Measurements from ENCODE around the gene CA11. TPM values are rescaled to one million over a fixed set of nuclear protein-coding genes. Genes with fewer than 3 reads are reported as not detected.

CA11 gene
- total and polyA plus RNA-seq, 2 of the 8 experiments (the other 6 are each of a cell fraction or from before 2014, with no cell fraction given): 51.7 to 71.4 TPM

GRCh38 chr19:48674216-48674809 lies 28.3 kb upstream of the CA11 start:
- no peak overlapping the region for H3K27ac ChIP-seq (ENCODE audit: low read depth, low read length)
- no peak overlapping the region for H3K14ac ChIP-seq (ENCODE audit: insufficient read length)
- H2BK12ac ChIP-seq (ENCODE audit: low read depth, low read length): peak overlapping the region; percentile 92; the same call in 1 of the 2 replicates
- FAIRE-seq (no peak), DNase-seq (ENCODE audit: low read depth in 1 of 2, low spot score in 2 of 2) (peak in 1 of 2 experiments; percentile 58)
- H3K9ac ChIP-seq (replicated peaks in 1 of 4; ENCODE audit: extremely low read depth in 1 of 4, low read depth in 3 of 4, low read length in 3 of 4): no peak overlapping the region
- no peaks in the 10 kb centered on the region for H3K79me1 ChIP-seq (ENCODE audit: low read depth, low read length)
- ChIA-PET CTCF (ENCODE audit: partially characterized antibody) (interaction anchor here (0.7 to 5.8 kb wide), 30 partner anchors 9 to 170 kb away, joined by 3 to 59 read pairs (median 5); partner anchors contain the start of genes CA11 and FUT2), POLR2A (ENCODE audit: partially characterized antibody) (interaction anchor here (0.6 to 2.6 kb wide), 13 partner anchors 10 to 114 kb away, joined by 3 to 16 read pairs (median 3); partner anchors contain the start of genes CA11, FGF21 and FUT2)
- H4K8ac ChIP-seq (ENCODE audit: extremely low read depth, insufficient read depth, low read length): no peak overlapping the region
- H3K23ac ChIP-seq (ENCODE audit: insufficient read length): no peak overlapping the region
- H4K5ac ChIP-seq (ENCODE audit: insufficient read length, low read depth, low read length): no peak overlapping the region
- H2AFZ ChIP-seq (ENCODE audit: low read length): 0 out of 2 replicates have a peak overlapping the region, but pooled peaks have one; percentile 24
- no peaks in the 10 kb centered on the region for H3K36me3 ChIP-seq (ENCODE audit: control insufficient read depth in 2 of 4, insufficient read depth in 4 of 4, low read length in 3 of 4)
- peak overlapping the region; percentile 95; the same call in 1 of the 2 replicates for H2AK5ac ChIP-seq (ENCODE audit: low read depth, low read length)
- H3K4me3 ChIP-seq (ENCODE audit: extremely low read depth in 1 of 4, insufficient read depth in 2 of 4, low read depth in 3 of 4, low read length in 4 of 4): peak overlapping the region in 2 of 4 experiments; percentile 1 to 15; a peak in 2 of 8 replicates
- peaks cover 0 to 5% (median 3%) of the 10 kb centered on the region in 4 experiments; a peak in 2 of 7 replicates for H3K27me3 ChIP-seq (replicated peaks in 1 of 4; ENCODE audit: control insufficient read depth in 3 of 4, extremely low read depth in 1 of 4, insufficient read depth in 3 of 4, low read length in 3 of 4)
- H3K23me2 ChIP-seq (ENCODE audit: low read depth, low read length): peaks cover 18% of the 10 kb centered on the region; the same call in 1 of the 2 replicates
- H4K91ac ChIP-seq (replicated peaks; ENCODE audit: insufficient read length, low read length): peak overlapping the region; percentile 5
- peak overlapping the region; percentile 99; the same call in 1 of the 2 replicates for H2BK20ac ChIP-seq (ENCODE audit: low read length)
- H2BK120ac ChIP-seq (replicated peaks; ENCODE audit: low read depth, low read length): peak overlapping the region; percentile 74
- TF ChIP-seq FOSL1 (IDR thresholded peaks at IDR 0.05; ENCODE audit: insufficient read depth, low read depth, low read length): no peak
- TF ChIP-seq SIRT6 (IDR thresholded peaks at IDR 0.05; ENCODE audit: low read length): no peak
- 0 out of 2 replicates have a peak, but pooled peaks have one; percentile 5 for TF ChIP-seq RBBP5 (IDR thresholded peaks at IDR 0.05; ENCODE audit: borderline replicate concordance, low read depth, low read length)
- peak; percentile 84 for TF ChIP-seq NANOG (IDR thresholded peaks at IDR 0.05; ENCODE audit: insufficient read depth, low read depth, low read length, poor library complexity, severe bottlenecking)
- H2BK15ac ChIP-seq (ENCODE audit: low read length): peak overlapping the region; percentile 72
- H3K18ac ChIP-seq (ENCODE audit: extremely low read depth, low read length): peak overlapping the region; percentile 75
- no peaks in the 10 kb centered on the region for H3K79me2 ChIP-seq (ENCODE audit: control insufficient read depth in 1 of 2, insufficient read depth in 2 of 2, low read length in 2 of 2)
- H3K4ac ChIP-seq (replicated peaks; ENCODE audit: insufficient read length, low read depth, low read length): no peak overlapping the region
- H3K9me3 ChIP-seq (ENCODE audit: insufficient read depth in 2 of 2, low read depth in 1 of 2, low read length in 1 of 2): peaks cover 0 to 3% of the 10 kb centered on the region in 2 experiments; a peak in 1 of 4 replicates
- H3K56ac ChIP-seq (replicated peaks; ENCODE audit: insufficient read length, low read depth, low read length): no peak overlapping the region
- peak overlapping the region; percentile 91; the same call in 1 of the 2 replicates for H2BK5ac ChIP-seq (ENCODE audit: low read depth, low read length)
- H4K20me1 ChIP-seq (replicated peaks in 1 of 2; ENCODE audit: control insufficient read depth in 1 of 2, insufficient read depth in 2 of 2, low read length in 2 of 2): peaks cover 0 to 3% of the 10 kb centered on the region in 2 experiments
- peak overlapping the region; percentile 18 to 36; a peak in 2 of 4 replicates for H3K4me2 ChIP-seq (ENCODE audit: insufficient read depth in 1 of 2, low read depth in 2 of 2, low read length in 2 of 2)
- peaks cover 2 to 23% (median 19%) of the 10 kb centered on the region in 4 experiments for H3K4me1 ChIP-seq (replicated peaks in 1 of 4; ENCODE audit: control insufficient read depth in 3 of 4, insufficient read depth in 4 of 4, low read length in 3 of 4)
- 30% methylated on average over 14 of the region's 19 CpGs; no CpG with 5 or more reads in 1 of the 2 experiments for WGBS, 2 experiments (ENCODE audit: extremely low coverage in 1 of 2, insufficient coverage in 1 of 2, insufficient read length in 1 of 2, insufficient replicate concordance in 2 of 2, low coverage in 1 of 2, low lambda C conversion rate in 2 of 2, missing lambda C conversion rate in 1 of 2)

Measured in H1 (cell line).